Renal cortex interstitium (tissue), 11 donors: Measurements from ENCODE around the gene RBMS1. TPM values are rescaled to one million over a fixed set of nuclear protein-coding genes. Genes with fewer than 3 reads are reported as not detected.
"Not testable (repeated sequence)": the region's sequence is repeated elsewhere in the genome, so short reads cannot be mapped to it uniquely, and the experiment has no call there.

Experiments
- DNase-seq, 11 donors: peaks; one replicate each; pipeline ENCODE4 v3.0.0-alpha.2; 2013; ENCODE audit warnings: low read depth in 9 of 11, low spot score in 4 of 11; ENCODE audit errors: extremely low read depth in 1 of 11
- polyA plus RNA-seq, 3 donors: library from polyadenylated mRNA; unstranded; fragments of 120-200 nt; gene quantifications; one replicate each; pipeline ENCODE4 v1.2.1, GENCODE V29; 2013; ENCODE audit not compliant: insufficient read length in 3 of 3

Gene RBMS1
- polyA plus RNA-seq, 3 donors: 130 to 157 (median 150) TPM

DNA sequence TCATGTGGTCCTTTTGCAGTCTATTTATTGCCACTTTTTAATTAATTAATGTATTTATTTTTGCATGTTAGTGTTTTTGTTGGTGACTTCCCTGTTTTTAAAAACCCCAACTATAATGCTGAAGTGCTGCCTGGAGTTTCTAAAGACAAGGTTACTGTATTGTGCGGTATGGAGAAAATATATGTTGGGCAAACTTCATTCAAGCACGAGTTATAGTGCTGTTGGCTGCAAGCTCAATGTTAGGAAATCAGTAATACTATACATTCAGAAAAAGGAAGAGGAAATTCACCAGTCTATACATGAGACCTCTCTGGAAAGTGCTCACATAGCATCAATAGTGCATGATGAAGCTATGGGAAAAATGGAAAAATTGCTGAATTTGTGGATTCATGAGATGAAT is 15.4 kb upstream of the RBMS1 start:
- DNase-seq: no peak

- DNase-seq: no peak
Measured at GRCh38 chr2:160507464-160507863, 13.9 kb upstream of the RBMS1 start.

DNA sequence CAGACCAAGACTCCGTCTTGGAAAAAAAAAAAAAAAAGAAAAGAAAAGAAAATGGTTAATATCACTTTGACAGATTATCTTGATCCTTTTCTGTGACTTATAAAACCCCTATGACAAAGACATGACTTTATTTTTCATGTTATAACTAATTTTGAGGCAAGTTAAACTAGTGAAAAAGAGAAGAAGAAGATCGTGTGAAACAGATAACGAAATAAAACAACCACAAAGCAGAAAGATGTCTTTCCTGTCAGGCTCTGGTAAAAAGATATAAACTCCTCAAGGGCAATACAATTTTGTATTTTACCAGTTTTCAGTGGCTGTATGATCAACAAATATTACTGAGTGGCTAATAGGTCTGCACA is 13.4 kb upstream of the RBMS1 start:
- no peak for DNase-seq

DNA sequence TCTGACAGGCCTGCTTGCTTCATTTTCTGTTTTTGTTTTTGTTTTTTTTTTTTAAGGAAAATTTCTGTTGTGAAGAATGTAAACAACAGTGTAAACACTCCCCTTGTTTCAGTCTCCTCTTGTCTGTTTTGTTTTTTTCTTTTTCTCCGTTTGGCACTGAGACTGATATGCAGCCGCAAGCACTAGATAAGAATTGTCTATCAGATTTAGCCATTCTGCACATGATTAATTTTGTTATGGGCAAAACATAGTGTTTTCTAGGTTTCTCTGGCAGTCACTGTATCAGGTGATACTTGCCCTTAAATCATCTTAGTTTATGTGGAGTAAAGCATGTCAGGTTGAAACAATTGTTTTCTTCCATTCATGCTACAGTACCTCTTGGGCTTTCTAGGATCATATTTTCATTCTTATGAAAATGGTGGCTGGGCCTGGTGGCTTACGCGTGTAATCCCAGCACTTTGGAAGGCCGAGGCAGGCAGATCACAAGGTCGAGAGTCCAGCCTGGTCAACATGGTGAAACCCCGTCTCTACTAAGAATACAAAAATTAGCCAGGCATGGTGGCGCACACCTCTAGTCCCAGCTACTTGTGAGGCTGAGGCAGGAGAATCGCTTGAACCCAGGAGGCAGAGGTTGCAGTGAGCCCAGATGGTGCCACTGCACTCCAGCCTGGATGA is 12.9 kb upstream of the RBMS1 start:
- no peak for DNase-seq

GRCh38 chr2:160505256-160505655 is 11.6 kb upstream of the RBMS1 start:
- DNase-seq: no peak

DNA sequence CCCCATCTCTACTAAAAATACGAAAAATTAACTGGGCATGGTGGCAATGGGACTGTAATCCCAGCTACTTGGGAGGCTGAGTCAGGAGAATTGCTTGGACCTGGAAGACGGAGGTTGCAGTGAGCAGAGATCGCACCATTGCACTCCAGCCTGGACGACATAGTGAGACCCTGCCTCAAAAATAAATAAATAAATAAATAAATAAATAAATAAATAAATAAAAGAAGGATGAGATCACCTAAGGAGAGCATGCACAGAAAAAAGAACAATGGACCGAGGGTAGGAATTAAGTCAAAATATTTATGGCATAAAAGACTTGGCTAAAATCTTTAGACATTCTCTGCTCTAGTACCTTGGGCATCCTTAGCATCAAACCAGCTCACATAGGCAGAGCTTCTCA is 8.9 kb upstream of the RBMS1 start:
- no peak for DNase-seq

DNA sequence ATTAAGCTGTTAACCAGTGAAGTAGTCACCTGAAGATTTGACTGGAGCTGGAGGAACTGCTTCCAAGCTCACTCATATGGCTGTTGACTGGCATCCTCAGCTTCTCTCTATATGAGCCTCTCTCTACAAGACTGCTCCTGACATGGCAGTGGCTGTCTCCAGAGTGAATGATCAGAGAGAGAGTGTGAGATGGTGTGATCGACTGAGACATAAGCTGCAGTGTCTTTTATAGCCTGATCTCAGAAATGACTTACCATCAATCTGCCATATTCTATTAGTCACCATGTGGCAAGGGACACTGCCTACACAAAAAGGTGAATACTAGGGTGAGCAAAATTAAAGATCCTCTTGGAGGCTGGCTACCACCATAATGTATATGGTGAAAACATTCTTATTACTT is 7.8 kb upstream of the RBMS1 start:
- DNase-seq: no peak

GRCh38 chr2:160499865-160500264 is 6.3 kb upstream of the RBMS1 start:
- DNase-seq: no peak

DNA sequence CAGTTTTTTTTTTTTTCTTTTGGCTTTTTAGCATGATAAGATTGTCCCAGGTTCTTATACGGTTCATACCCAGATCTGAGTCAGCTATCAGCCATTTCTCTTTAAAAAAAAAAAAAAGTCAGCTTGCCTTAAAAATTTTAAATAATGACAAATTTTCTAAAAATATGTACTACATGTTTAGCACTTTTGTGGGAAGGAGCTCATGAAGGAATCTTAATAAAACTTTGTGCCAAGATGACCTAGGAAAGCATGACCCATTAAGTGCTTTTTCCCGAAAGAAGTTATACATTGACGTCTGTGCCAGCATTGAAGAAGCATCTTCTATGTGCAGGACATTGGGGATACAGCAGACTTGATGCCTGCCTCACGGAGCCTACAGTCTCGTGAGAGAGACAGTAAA is 4.5 kb upstream of the RBMS1 start:
- DNase-seq: no peak

GRCh38 chr2:160494201-160494644 is 616 bp upstream of the RBMS1 start:
- peak in 2 of 11 donors; percentile 12 to 38 for DNase-seq

DNA sequence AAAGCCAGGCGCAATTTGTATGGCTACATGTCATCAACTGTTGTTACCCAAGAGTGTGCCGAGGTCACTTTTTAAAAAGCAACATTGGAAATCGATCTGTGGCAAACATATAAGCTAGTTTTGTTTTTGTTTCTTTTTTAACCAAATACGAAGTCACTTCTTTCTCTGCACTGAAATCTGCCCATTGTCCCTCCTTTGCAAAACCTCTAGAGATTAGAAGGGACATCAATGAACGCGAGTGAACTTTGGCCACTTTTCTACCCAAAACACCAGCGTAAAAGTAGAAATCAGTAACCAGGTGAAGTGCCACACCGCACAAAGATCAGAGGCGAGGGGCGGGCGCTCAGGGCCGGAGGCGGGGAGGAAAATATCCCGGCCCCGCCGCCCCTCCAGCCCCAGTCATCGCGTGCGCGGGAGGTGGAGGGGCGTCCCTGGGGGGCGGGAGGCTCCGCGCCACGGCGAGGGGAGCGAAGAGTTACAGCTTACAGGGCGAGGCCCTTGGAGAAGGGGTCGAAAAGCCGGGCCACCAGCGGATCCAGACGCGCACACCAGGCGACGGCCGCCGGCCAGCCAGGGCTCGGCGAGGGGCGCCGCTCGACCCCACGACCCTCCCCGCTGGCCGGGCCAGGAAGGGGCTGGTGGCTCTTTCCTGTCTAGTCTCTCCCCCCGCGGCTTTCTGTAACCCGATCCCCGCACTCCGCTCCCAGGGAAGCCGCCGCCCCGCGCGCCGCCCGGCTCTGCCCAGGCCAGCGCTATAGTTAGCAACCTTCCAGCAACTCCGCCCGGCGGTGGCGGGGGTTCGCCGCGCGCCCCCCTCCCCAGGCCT is 993 bp downstream of the RBMS1 start:
- peak in 9 of 11 donors; percentile 50 to 83 (median 72) for DNase-seq

DNA sequence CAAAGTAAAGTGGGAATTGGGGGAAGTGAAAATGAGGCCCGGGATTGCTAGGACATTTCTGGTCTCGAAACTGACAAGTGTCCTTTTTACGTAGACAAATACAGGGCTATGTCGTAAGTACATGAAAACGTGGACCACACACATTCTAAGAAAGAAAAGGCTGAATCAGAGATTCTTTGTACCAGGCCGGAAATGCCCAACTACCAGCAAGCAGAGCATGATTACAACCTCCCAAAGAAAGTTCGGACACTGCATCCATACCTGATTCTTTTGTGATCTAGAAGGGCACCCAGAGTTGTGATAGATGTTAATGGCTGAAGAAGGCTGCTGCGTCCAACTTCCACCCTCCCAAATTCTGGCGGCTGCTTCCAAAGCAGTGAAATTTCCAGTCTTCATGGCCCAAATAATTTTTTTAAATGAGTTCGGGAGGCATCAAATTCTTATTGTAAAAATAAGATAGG is 1.7 kb downstream of the RBMS1 start:
- DNase-seq: peak in 1 of 11 donors; percentile 25

DNA sequence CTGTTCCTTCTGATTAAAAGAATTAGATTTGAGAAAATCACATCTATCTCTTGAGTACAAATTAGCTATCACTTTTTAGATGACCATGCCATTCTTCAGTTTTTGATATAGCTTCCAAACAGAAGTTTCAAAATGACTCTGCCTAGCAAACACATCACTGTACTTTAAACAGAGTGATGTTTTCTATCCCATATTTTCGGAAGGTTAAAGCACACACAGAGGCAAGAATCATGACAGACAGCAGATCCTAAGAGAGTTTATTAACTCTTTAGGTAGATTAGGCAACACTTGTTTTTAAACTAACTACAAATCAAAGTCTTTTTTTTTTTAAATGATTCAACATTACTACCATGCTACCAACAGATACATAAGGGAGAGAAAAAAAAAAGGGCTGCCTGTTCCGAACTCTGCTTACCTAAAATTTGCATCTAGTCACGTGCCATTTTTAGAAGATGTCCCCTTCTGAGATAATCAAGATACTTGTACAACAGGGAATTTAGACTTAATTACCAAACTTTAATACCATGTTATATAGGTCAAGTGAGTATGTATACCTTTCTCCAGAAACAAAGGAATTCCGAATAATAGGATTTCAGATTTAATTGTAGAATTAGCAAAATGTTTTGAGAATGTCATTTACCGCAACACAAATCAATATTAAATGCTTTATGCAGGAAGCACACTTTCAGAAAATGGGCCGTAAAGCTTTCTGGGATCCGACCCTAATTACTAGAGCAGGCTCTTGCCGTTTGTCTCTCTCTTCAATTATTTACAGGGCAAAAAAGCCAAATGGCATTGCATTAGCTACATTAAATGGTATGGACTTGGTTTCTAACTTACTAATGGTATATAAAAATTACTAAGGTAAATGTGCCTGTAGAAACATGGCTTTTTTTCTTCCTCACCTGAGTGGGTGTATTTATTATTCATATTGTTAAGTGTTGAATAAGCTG is 2.6 kb downstream of the RBMS1 start:
- no peak for DNase-seq

DNA sequence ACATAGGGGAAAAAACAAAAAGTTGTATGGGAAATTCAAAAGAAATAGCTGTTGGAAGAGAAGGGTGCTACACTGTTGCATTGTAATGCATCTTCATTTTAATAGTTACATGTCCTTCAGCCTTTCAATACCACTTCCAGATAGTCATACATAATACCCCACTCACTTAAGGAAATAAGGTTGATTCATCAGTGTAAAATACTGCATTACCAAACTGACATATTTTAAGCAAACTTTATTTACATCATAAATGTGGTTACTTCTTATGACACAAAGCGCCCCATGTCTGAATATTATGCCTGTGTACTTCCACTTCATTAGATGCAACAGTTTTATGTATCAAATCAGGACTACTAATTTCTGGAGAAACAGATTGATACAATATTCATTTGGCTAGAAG is 4.5 kb downstream of the RBMS1 start:
- DNase-seq: no peak

- not testable (repeated sequence) for DNase-seq
Measured at GRCh38 chr2:160488289-160488688, 5.3 kb downstream of the RBMS1 start.

DNA sequence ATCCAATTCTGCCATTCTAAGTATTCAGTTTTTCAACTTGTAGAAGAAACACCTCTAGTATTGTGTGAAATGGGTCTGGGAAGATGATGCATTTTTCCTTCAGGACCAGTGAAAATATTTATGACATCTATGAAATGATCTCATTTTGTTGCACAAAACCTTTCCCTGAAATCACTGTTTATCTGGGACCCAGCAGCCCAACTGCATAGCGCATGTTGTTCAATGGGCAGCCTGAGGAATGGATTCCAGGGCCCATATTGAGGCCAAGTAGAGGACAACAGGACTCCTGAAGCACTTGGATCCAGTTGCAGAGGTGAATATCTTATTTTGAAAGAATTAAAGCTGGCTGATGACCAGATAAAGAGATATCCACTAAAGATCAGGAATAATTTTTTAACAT is 7.3 kb downstream of the RBMS1 start:
- DNase-seq: no peak

- DNase-seq: no peak
Measured at GRCh38 chr2:160484859-160485520, 8.6 kb downstream of the RBMS1 start.

DNA sequence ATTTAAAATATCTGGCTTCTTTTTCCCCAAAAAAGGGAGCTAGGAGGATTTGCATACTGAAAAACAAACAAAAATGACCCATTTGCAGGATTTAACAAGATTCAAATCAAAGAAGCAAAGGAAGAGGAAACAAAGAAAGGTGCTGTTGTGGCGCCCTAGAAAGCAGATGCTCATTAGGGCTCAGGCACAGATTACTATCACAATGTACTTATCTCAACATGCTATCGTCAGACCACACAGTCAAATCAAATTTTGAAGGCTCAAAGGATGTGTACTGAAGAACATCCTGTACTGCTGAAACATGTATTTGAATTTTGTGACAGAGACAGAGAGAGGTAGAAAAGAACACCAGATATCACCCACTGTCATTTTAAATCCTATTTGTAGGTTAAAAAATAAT is 10.9 kb downstream of the RBMS1 start:
- DNase-seq: no peak

DNA sequence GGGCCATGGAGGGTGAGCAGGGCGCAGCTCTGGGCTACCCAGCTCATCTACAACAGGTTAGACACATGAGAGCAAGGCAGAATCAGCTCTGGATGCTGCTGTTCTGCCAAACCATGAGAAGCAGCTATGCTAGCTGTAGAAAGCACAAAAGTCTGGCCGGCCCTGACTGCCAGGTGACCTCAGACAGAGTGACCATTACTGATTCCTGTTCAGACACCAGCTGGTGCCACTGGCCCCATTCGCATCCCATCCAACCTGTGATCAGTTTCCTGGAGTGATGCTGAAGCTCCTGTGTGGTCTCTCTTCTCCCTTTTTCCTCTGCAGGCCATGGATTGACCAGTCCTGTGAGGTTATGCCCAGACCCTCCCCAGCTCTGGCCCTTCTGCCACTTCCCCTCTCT is 14.3 kb downstream of the RBMS1 start:
- no peak for DNase-seq
